Measurements from ENCODE around the gene DDX39B. TPM values are rescaled to one million over a fixed set of nuclear protein-coding genes. Genes with fewer than 3 reads are reported as not detected.

DDX39B gene
- total and polyA plus RNA-seq, 9 of the 15 experiments (the other 6 are each of a cell fraction or from before 2014, with no cell fraction given) = 479 to 869 (median 592) TPM

DNA sequence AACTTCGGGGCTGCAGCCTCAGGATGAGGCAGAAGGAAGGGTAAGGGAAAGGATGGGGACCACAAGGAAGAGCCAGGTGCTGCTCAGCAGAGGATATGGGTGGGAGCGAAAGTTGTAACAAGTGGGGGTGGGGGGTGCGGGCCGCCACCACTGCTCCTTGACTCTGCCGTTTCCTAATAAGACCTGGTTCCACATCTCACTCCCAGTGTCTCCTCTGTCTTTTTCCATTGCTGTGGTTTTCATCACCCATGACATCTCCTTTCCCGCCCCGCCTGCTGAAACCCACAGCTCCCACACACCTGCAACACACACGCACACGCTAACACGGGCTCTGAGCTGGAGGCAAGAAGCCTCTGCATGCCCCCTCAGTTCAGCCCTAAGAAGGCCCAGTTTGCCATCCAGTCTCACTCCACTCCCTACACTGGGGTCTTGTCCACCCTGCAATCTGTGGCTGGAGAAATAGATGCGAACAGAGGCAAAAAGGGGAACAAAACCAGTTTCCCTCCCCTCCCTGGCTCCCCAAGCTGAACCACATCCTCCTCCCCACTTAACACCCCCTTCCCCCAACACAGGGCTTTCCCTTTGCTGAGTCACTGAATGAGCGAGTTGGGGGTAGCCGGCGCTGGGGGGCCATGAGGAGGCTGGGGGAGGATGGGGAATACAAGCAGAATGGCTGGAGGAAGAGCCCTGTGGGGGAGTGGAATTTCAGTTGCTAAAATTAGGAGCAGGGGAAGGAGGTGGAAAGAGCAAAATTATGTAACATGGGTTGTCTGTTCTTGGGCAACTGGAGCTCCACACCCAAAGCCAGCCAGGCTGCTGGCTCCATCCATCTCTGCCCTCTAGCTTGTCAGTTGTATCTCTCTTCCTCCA is 17.1 kb upstream of the DDX39B start (continued):
- TF ChIP-seq POLR2AphosphoS5 (IDR thresholded peaks at IDR 0.05; ENCODE audit: control insufficient read depth, insufficient read depth, low read depth, low read length) (0 out of 2 replicates have a peak, but pooled peaks have one; percentile 50), SOX6 (IDR thresholded peaks at IDR 0.05) (0 out of 2 replicates have a peak, but pooled peaks have one; percentile 8), EWSR1 (IDR thresholded peaks at IDR 0.05; ENCODE audit: borderline replicate concordance, low read depth, partially characterized antibody) (no peak), ETV5 (CRISPR knock-in tag; IDR thresholded peaks at IDR 0.05; ENCODE audit: low read depth) (no peak), CBX8 (IDR thresholded peaks at IDR 0.05; ENCODE audit: borderline replicate concordance, extremely low read depth, low read depth, low read length, poor library complexity, severe bottlenecking) (no peak), ZNF444 (CRISPR knock-in tag; IDR thresholded peaks at IDR 0.05) (no peak), THRAP3 (IDR thresholded peaks at IDR 0.05; ENCODE audit: borderline replicate concordance) (no peak), MYNN (IDR thresholded peaks at IDR 0.05) (peak; percentile 52; the same call in 1 of the 2 replicates), MYNN (CRISPR knock-in tag; IDR thresholded peaks at IDR 0.05) (no peak), EGR1 (conservative IDR thresholded peaks at IDR 0.05) (peak; percentile 37; the same call in 1 of the 2 replicates), ZNF274 (IDR thresholded peaks at IDR 0.05; ENCODE audit: borderline replicate concordance, low read depth, low read length) (no peak), PHB (CRISPR knock-in tag; IDR thresholded peaks at IDR 0.05) (no peak), KLF10 (CRISPR knock-in tag; IDR thresholded peaks at IDR 0.05) (no peak), BRD4 (IDR thresholded peaks at IDR 0.05) (0 out of 2 replicates have a peak, but pooled peaks have one; percentile 22)
- TF ChIP-seq, protein P1, sequence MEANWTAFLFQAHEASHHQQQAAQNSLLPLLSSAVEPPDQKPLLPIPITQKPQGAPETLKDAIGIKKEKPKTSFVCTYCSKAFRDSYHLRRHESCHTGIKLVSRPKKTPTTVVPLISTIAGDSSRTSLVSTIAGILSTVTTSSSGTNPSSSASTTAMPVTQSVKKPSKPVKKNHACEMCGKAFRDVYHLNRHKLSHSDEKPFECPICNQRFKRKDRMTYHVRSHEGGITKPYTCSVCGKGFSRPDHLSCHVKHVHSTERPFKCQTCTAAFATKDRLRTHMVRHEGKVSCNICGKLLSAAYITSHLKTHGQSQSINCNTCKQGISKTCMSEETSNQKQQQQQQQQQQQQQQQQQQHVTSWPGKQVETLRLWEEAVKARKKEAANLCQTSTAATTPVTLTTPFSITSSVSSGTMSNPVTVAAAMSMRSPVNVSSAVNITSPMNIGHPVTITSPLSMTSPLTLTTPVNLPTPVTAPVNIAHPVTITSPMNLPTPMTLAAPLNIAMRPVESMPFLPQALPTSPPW (CRISPR knock-in tag; IDR thresholded peaks at IDR 0.05) = peak; percentile 93
- TF ChIP-seq, protein P2, sequence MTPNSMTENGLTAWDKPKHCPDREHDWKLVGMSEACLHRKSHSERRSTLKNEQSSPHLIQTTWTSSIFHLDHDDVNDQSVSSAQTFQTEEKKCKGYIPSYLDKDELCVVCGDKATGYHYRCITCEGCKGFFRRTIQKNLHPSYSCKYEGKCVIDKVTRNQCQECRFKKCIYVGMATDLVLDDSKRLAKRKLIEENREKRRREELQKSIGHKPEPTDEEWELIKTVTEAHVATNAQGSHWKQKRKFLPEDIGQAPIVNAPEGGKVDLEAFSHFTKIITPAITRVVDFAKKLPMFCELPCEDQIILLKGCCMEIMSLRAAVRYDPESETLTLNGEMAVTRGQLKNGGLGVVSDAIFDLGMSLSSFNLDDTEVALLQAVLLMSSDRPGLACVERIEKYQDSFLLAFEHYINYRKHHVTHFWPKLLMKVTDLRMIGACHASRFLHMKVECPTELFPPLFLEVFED (CRISPR knock-in tag; conservative IDR thresholded peaks at IDR 0.05) = no peak; the same call in 1 of the 2 replicates
- TF ChIP-seq, protein P3, sequence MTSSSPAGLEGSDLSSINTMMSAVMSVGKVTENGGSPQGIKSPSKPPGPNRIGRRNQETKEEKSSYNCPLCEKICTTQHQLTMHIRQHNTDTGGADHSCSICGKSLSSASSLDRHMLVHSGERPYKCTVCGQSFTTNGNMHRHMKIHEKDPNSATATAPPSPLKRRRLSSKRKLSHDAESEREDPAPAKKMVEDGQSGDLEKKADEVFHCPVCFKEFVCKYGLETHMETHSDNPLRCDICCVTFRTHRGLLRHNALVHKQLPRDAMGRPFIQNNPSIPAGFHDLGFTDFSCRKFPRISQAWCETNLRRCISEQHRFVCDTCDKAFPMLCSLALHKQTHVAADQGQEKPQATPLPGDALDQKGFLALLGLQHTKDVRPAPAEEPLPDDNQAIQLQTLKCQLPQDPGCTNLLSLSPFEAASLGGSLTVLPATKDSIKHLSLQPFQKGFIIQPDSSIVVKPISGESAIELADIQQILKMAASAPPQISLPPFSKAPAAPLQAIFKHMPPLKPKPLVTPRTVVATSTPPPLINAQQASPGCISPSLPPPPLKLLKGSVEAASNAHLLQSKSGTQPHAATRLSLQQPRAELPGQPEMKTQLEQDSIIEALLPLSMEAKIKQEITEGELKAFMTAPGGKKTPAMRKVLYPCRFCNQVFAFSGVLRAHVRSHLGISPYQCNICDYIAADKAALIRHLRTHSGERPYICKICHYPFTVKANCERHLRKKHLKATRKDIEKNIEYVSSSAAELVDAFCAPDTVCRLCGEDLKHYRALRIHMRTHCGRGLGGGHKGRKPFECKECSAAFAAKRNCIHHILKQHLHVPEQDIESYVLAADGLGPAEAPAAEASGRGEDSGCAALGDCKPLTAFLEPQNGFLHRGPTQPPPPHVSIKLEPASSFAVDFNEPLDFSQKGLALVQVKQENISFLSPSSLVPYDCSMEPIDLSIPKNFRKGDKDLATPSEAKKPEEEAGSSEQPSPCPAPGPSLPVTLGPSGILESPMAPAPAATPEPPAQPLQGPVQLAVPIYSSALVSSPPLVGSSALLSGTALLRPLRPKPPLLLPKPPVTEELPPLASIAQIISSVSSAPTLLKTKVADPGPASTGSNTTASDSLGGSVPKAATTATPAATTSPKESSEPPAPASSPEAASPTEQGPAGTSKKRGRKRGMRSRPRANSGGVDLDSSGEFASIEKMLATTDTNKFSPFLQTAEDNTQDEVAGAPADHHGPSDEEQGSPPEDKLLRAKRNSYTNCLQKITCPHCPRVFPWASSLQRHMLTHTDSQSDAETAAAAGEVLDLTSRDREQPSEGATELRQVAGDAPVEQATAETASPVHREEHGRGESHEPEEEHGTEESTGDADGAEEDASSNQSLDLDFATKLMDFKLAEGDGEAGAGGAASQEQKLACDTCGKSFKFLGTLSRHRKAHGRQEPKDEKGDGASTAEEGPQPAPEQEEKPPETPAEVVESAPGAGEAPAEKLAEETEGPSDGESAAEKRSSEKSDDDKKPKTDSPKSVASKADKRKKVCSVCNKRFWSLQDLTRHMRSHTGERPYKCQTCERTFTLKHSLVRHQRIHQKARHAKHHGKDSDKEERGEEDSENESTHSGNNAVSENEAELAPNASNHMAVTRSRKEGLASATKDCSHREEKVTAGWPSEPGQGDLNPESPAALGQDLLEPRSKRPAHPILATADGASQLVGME (CRISPR knock-in tag; IDR thresholded peaks at IDR 0.05) = no peak; the same call in 1 of the 2 replicates
